Calu3 (cell line): ENCODE measurements around the gene TRIM4. TPM values are rescaled to one million over a fixed set of nuclear protein-coding genes. Genes with fewer than 3 reads are reported as not detected.
"Not testable (repeated sequence)": the region's sequence is repeated elsewhere in the genome, so short reads cannot be mapped to it uniquely, and the experiment has no call there.

Source experiments
- Bru-seq: library from RNA; stranded (reverse); fragments of 400-500 nt; gene quantifications from one replicate; lab custom pipeline; 2021; lab: Mats Ljungman, UMichigan
- BruChase-seq, 2 experiments: library from RNA; stranded (reverse); fragments of 400-500 nt; gene quantifications; one replicate each; lab custom pipeline; 2021; lab: Mats Ljungman, UMichigan
- BruUV-seq: library from RNA; stranded (reverse); fragments of 400-500 nt; replicated peaks from 2 replicates; lab custom pipeline; 2021; lab: Mats Ljungman, UMichigan
- CTCF ChIA-PET: fragments of 300-600 bp; sonication (Branson Sonifier 250); formaldehyde crosslinking; loops from one replicate; lab custom pipeline; 2022; ENCODE audit warnings: antibody characterized with exemption; lab: Charles Lee
- DNase-seq: peaks from one replicate; pipeline ENCODE4 v3.0.0; 2022
- H3K27ac Mint-ChIP-seq: one replicate; pipeline ENCODE4 v1.8.0; 2022; ENCODE audit warnings: mixed read lengths; ENCODE audit not compliant: unreplicated experiment
- H3K27me3 Mint-ChIP-seq: one replicate; pipeline ENCODE4 v1.8.0; 2022; ENCODE audit warnings: mixed read lengths; ENCODE audit not compliant: unreplicated experiment
- H3K36me3 Mint-ChIP-seq: one replicate; pipeline ENCODE4 v1.8.0; 2022; ENCODE audit warnings: mild to moderate bottlenecking, moderate library complexity, mixed read lengths; ENCODE audit not compliant: insufficient read depth, unreplicated experiment
- H3K4me1 Mint-ChIP-seq: one replicate; pipeline ENCODE4 v1.8.0; 2022; ENCODE audit warnings: mild to moderate bottlenecking, low read depth, mixed read lengths; ENCODE audit not compliant: unreplicated experiment
- H3K4me3 Mint-ChIP-seq: one replicate; pipeline ENCODE4 v1.8.0; 2022; ENCODE audit warnings: mild to moderate bottlenecking, low read depth, moderate library complexity, mixed read lengths; ENCODE audit not compliant: unreplicated experiment
- H3K9me3 Mint-ChIP-seq: one replicate; pipeline ENCODE4 v1.8.0; 2022; ENCODE audit warnings: low read depth, mixed read lengths; ENCODE audit not compliant: unreplicated experiment
- intact Hi-C: fragments of 100-400 bp; cut with micrococcal nuclease; formaldehyde crosslinking; loops from one replicate; pipeline ENCODE4 v1.10.0; 2022; ENCODE audit not compliant: unreplicated experiment
- long read RNA-seq: library from polyadenylated mRNA; stranded (forward); transcript quantifications from one replicate; pipeline ENCODE4 v2.0.0, GENCODE V29; 2022
- total RNA-seq: library from RNA; stranded (reverse); gene quantifications from 2 replicates; pipeline ENCODE4 v1.2.3, GENCODE V29; 2022
- TF ChIP-seq, protein P1 (sequence below): fragments of 200-600 bp; IDR thresholded peaks from one replicate; pipeline ENCODE4 v1.8.0; 2022; ENCODE audit warnings: antibody characterized with exemption; ENCODE audit not compliant: unreplicated experiment

The TRIM4 gene
- total RNA-seq (15.9 and 16.9 TPM in 2 replicates), Bru-seq, nascent RNA (percentile 75 among the genes with signal in this experiment), BruChase-seq, experiment 1, labeled RNA remaining after a 6-hour chase (percentile 74 among the genes with signal in this experiment), BruChase-seq, experiment 2, labeled RNA remaining after a 2-hour chase (percentile 75 among the genes with signal in this experiment)
- long read RNA-seq, transcript TRIM4-201 (6 exons, 3,374 nt), result major isoform, 7 of 18 reads
- long read RNA-seq, partial matches to known transcripts, result 3 of 18 reads
- long read RNA-seq, other reads (novel, unspliced or antisense), result 6 of 18 reads

GRCh38 chr7:99918959-99919813 is at the start of gene TRIM4:
TSS of gene TRIM4 (minus strand) at chr7:99919530. CDS start at chr7:99919401, 129 bp downstream.
- peak; percentile 80 for DNase-seq
- CTCF ChIA-PET, result interaction anchor here (0.5 to 1.4 kb wide), 7 partner anchors 10 to 429 kb away, joined by 3 to 5 read pairs (median 3); partner anchors contain the start of gene GJC3
- BruUV-seq, result TSS peak; percentile 64

DNA sequence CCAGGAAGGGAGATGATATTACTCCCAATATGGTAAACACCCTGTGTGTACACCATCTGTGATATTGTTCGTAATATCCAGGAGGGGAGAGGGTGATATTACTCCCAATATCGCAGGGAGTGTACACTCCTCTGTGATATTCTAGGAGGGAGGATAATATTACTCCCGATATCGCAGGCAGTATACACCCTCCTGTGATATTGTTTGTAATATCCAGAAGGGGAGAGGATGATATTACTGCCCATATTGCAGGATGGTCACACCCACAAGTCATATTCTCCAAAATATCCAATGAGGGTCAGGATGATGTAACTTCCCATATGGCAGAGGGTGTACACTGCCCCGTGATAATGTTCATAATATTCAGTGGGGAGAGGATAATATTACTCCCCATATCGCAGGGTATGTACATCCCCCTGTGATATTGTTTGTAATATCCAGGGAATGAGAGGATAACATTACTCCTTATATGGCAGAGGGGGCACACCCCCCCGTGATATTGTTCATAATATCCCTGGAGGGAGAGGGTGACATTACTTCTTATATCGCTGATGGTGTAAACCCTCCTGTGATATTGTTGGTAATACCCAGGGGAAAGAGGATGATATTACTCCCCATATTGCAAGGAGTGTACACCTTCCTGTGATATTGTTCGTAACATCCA is 39.4 kb upstream of the TRIM4 start:
- BruUV-seq, result no TSS peak
- no peak overlapping the region for H3K4me3 Mint-ChIP-seq
- no peak overlapping the region for H3K27ac Mint-ChIP-seq
- TF ChIP-seq, protein P1, sequence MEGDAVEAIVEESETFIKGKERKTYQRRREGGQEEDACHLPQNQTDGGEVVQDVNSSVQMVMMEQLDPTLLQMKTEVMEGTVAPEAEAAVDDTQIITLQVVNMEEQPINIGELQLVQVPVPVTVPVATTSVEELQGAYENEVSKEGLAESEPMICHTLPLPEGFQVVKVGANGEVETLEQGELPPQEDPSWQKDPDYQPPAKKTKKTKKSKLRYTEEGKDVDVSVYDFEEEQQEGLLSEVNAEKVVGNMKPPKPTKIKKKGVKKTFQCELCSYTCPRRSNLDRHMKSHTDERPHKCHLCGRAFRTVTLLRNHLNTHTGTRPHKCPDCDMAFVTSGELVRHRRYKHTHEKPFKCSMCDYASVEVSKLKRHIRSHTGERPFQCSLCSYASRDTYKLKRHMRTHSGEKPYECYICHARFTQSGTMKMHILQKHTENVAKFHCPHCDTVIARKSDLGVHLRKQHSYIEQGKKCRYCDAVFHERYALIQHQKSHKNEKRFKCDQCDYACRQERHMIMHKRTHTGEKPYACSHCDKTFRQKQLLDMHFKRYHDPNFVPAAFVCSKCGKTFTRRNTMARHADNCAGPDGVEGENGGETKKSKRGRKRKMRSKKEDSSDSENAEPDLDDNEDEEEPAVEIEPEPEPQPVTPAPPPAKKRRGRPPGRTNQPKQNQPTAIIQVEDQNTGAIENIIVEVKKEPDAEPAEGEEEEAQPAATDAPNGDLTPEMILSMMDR, result no peak
- H3K4me1 Mint-ChIP-seq, result peaks cover 23% of the 10 kb centered on the region
- H3K36me3 Mint-ChIP-seq, result peaks cover 15% of the 10 kb centered on the region
- no peak for DNase-seq
- CTCF ChIA-PET, result no interaction called here
- H3K27me3 Mint-ChIP-seq, result no peaks in the 10 kb centered on the region
- H3K9me3 Mint-ChIP-seq, result no peaks in the 10 kb centered on the region
- intact Hi-C loops, result no loop called here

More at GRCh38 chr7:99918959-99919813, at the start of gene TRIM4:
- H3K9me3 Mint-ChIP-seq, result no peaks in the 10 kb centered on the region
- H3K4me3 Mint-ChIP-seq, result peak within 1 kb of the TSS; percentile 85
- H3K27me3 Mint-ChIP-seq, result no peaks in the 10 kb centered on the region
- H3K36me3 Mint-ChIP-seq, result peaks cover 20% of the 10 kb centered on the region
- H3K27ac Mint-ChIP-seq, result peak within 1 kb of the TSS; percentile 66
- intact Hi-C loops, result no loop called here
- TF ChIP-seq, protein P1, result no peak
- H3K4me1 Mint-ChIP-seq, result peaks cover 17% of the 10 kb centered on the region

DNA sequence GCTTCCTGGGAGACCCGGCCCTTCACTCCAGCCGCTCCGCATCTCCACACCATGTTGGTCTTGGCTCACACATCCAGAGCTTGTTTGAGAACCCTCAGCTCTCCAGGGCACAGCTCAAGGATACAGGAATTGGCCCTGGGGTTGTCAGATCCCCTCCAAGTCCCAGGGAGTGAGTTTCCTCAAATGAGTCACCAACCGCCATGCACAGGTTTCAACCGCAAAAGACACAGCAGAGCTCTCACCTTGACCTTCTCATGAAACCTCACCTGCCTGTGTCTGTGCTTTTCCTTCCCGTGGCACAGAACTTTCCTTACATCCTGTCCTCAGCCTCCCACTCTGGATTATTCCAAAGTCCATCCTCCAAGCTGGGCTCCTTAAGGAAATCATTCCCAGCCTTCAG is 35.9 kb upstream of the TRIM4 start:
- peak; percentile 63 for DNase-seq
- TF ChIP-seq, protein P1, result no peak
- H3K4me1 Mint-ChIP-seq, result peaks cover 23% of the 10 kb centered on the region
- H3K36me3 Mint-ChIP-seq, result peaks cover 17% of the 10 kb centered on the region
- intact Hi-C loops, result no loop called here
- no peaks in the 10 kb centered on the region for H3K27me3 Mint-ChIP-seq
- H3K27ac Mint-ChIP-seq, result peak overlapping the region; percentile 82
- CTCF ChIA-PET, result interaction anchor here (1.0 kb wide), 1 partner anchor 39 kb away, joined by 4 read pairs; no protein-coding TSS in a partner anchor
- no TSS peak for BruUV-seq
- H3K4me3 Mint-ChIP-seq, result no peak overlapping the region
- H3K9me3 Mint-ChIP-seq, result no peaks in the 10 kb centered on the region

DNA sequence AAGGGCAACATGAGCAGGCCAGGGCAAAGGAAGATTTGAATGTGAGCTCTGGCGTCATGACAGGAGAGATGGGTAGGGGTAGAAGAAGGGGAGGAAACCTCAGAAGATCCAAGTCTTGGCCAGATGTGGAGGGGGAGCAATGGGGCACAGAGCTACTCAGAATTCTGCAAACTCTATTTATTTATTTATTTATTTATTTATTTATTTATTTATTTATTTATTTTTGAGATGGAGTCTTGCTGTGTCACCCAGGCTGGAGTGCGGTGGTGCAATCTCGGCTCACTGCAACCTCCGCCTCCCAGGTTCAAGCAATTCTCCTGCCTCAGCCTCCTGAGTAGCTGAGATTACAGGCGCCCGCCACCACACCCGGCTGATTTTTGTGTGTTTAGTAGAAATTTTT is 35.3 kb upstream of the TRIM4 start:
- not testable (repeated sequence) for H3K27me3 Mint-ChIP-seq

More for the DNA sequence above, 35.3 kb upstream of the TRIM4 start:
- BruUV-seq, intact Hi-C loops, H3K9me3 Mint-ChIP-seq, DNase-seq, H3K4me3 Mint-ChIP-seq, CTCF ChIA-PET: not testable (repeated sequence)
- Mint-ChIP-seq H3K4me1 (peaks cover 23% of the 10 kb centered on the region), H3K27ac (peak overlapping the region; percentile 82), H3K36me3 (peaks cover 17% of the 10 kb centered on the region)
